ENCODE data around the gene MT2A.

DNA sequence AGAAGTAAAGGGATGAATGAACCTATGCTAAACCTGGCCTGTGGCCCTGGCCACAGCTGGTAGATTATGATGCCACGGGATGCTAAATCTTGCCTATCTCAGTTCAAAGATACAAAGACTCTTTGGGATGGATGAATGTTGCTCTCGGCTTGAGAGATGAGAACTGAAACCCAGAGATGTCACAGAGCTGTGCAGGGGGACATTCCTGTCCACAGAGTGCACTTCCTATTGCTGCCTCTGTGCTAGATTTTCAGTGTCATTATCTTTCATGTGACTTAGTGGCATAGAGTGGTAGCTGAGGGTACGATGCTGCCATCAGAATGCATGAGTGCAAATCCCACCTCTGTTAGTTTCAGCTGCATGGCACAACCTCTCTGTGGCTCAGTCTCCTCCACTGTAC, 21.8 kb downstream of the MT2A start:
- TF ChIP-seq POLR2A (IDR thresholded peaks at IDR 0.05; ENCODE audit: low read length), result no peak
- TF ChIP-seq GATA1 (IDR thresholded peaks at IDR 0.05; ENCODE audit: low read depth, low read length), result no peak
